ENCODE measurements around the gene RFXAP. TPM values are rescaled to one million over a fixed set of nuclear protein-coding genes. Genes with fewer than 3 reads are reported as not detected.
"Not testable (repeated sequence)": the region's sequence is repeated elsewhere in the genome, so short reads cannot be mapped to it uniquely, and the experiment has no call there.

Gene RFXAP
- total and polyA plus RNA-seq, 2 donors (not counting 3 experiments of a cell fraction or from before 2014, with no cell fraction given) = 3.0 to 7.2 TPM

DNA sequence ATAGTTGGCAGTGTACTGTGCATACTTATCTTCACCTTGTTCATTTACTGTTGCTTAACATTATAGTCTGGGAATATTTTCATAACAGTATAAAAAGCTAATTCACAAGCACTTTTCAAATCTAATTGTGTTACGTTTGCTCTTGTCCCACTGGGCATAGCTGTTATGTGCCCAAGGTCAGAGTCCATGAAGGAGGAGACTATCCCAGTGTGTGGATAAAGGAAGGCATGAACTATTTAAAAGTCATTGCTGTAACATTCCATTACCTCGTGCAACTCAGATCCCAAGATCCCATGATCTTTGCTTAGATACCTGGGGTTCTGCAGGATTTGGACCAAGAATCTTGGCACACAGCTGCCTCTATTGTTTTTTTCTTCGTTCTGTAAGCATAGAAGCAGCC, 35.1 kb upstream of the RFXAP start:
- H3K79me2 ChIP-seq (ENCODE audit: control insufficient read depth, insufficient read depth, low read length) = no peaks in the 10 kb centered on the region
- FAIRE-seq (no peak), DNase-seq (ENCODE audit: low read depth, low spot score) (no peak)
- BruUV-seq (replicated peaks) = no TSS peak
- H3K9me3 ChIP-seq (replicated peaks; ENCODE audit: control insufficient read depth, insufficient read depth, low read length) = no peaks in the 10 kb centered on the region
- H3K36me3 ChIP-seq (ENCODE audit: control insufficient read depth in 2 of 2, extremely low read depth in 1 of 2, insufficient read depth in 2 of 2, low read length in 2 of 2) = no peaks in the 10 kb centered on the region
- TF ChIP-seq POLR2A (IDR thresholded peaks at IDR 0.05; ENCODE audit: low read depth, low read length) = no peak
- TF ChIP-seq GATA2 (IDR thresholded peaks at IDR 0.05; ENCODE audit: insufficient read depth, insufficient read length, low read depth, low read length) = no peak
- no peak for TF ChIP-seq CTCF (IDR thresholded peaks at IDR 0.05; ENCODE audit: extremely low read depth in 1 of 2, insufficient read depth in 1 of 2, low read depth in 1 of 2, low read length in 2 of 2)
- no peak for TF ChIP-seq FOS (IDR thresholded peaks at IDR 0.05; ENCODE audit: borderline replicate concordance, insufficient read depth, low read length)
- TF ChIP-seq JUN (IDR thresholded peaks at IDR 0.05; ENCODE audit: borderline replicate concordance, insufficient read depth, insufficient read length, low read depth) = no peak
- TF ChIP-seq, protein P1, sequence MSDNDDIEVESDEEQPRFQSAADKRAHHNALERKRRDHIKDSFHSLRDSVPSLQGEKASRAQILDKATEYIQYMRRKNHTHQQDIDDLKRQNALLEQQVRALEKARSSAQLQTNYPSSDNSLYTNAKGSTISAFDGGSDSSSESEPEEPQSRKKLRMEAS (IDR thresholded peaks at IDR 0.05; ENCODE audit: insufficient read depth, insufficient read length) = no peak
- TF ChIP-seq MYC (IDR thresholded peaks at IDR 0.05; ENCODE audit: low read depth, low read length) = no peak
- no peak for TF ChIP-seq POLR2AphosphoS5 (IDR thresholded peaks at IDR 0.05; ENCODE audit: insufficient read depth, low read depth, low read length)
- no peak for TF ChIP-seq EZH2 (IDR thresholded peaks at IDR 0.05; ENCODE audit: borderline replicate concordance, low read depth, low read length, severe bottlenecking)
- dilution Hi-C loops (cut with MboI; ENCODE audit: extremely low pct_ligation_motif_present, low sequenced_read_pairs) = no loop called here
- H3K27ac ChIP-seq (ENCODE audit: insufficient read depth, low read depth, low read length) = no peak overlapping the region
- H3K27me3 ChIP-seq (ENCODE audit: control insufficient read depth in 2 of 2, insufficient read depth in 2 of 2, low read length in 2 of 2) = peaks cover 3 to 6% of the 10 kb centered on the region in 2 experiments
- H2AFZ ChIP-seq (ENCODE audit: low read depth, low read length) = no peak overlapping the region
- H3K4me1 ChIP-seq (ENCODE audit: control insufficient read depth, extremely low read depth, insufficient read depth, low read length) = no peaks in the 10 kb centered on the region
- H3K4me3 ChIP-seq (replicated peaks in 1 of 3; ENCODE audit: insufficient read depth in 1 of 3, low read depth in 1 of 3, low read length in 3 of 3) = no peak overlapping the region
- ChIA-PET CTCF (no interaction called here), POLR2A (no interaction called here)
- no peak overlapping the region for H3K9ac ChIP-seq (replicated peaks; ENCODE audit: extremely low read depth, insufficient read depth, low read length)
- H3K9me1 ChIP-seq (replicated peaks; ENCODE audit: control insufficient read depth, extremely low read depth, insufficient read depth, low read length) = no peaks in the 10 kb centered on the region
- H4K20me1 ChIP-seq (replicated peaks; ENCODE audit: control insufficient read depth, extremely low read depth, insufficient read depth, low read length) = no peaks in the 10 kb centered on the region
- intact Hi-C loops (cut with micrococcal nuclease) = no loop called here
- H3K4me2 ChIP-seq (ENCODE audit: insufficient read depth, low read length) = no peak overlapping the region

DNA sequence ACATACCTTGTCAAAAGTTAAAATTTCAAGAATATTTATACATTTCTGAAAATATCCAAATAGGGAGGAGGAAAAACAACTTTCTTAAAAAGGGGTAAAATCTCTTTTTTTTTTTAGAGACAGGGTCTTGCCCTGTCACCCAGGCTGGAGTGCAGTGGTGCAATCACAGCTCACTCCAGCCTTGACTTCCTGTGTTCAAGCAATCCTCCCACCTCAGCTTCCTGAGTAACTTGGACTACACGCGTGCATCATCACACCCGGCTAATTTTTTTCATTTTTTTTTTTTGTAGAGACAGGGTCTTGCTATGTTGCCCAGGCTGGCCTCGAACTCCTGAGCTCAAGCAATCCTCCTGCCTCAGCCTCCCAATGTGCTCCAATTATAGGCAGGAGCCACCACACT, 32.8 kb upstream of the RFXAP start:
- CTCF ChIA-PET = interaction anchor here (1.0 to 2.1 kb wide), 2 partner anchors 12 to 19 kb away, joined by 3 to 4 read pairs; no protein-coding TSS in a partner anchor
- H3K27me3 ChIP-seq (ENCODE audit: control insufficient read depth in 2 of 2, insufficient read depth in 2 of 2, low read length in 2 of 2); H3K9ac ChIP-seq (replicated peaks; ENCODE audit: extremely low read depth, insufficient read depth, low read length); DNase-seq (ENCODE audit: low read depth, low spot score); H3K4me3 ChIP-seq (replicated peaks in 1 of 3; ENCODE audit: insufficient read depth in 1 of 3, low read depth in 1 of 3, low read length in 3 of 3); POLR2A ChIA-PET; H3K36me3 ChIP-seq (ENCODE audit: control insufficient read depth in 2 of 2, extremely low read depth in 1 of 2, insufficient read depth in 2 of 2, low read length in 2 of 2); H4K20me1 ChIP-seq (replicated peaks; ENCODE audit: control insufficient read depth, extremely low read depth, insufficient read depth, low read length); H3K4me2 ChIP-seq (ENCODE audit: insufficient read depth, low read length); H3K27ac ChIP-seq (ENCODE audit: insufficient read depth, low read depth, low read length); FAIRE-seq; dilution Hi-C loops (cut with MboI; ENCODE audit: extremely low pct_ligation_motif_present, low sequenced_read_pairs); intact Hi-C loops (cut with micrococcal nuclease); BruUV-seq (replicated peaks); H3K79me2 ChIP-seq (ENCODE audit: control insufficient read depth, insufficient read depth, low read length); H3K4me1 ChIP-seq (ENCODE audit: control insufficient read depth, extremely low read depth, insufficient read depth, low read length); H2AFZ ChIP-seq (ENCODE audit: low read depth, low read length); H3K9me1 ChIP-seq (replicated peaks; ENCODE audit: control insufficient read depth, extremely low read depth, insufficient read depth, low read length); H3K9me3 ChIP-seq (replicated peaks; ENCODE audit: control insufficient read depth, insufficient read depth, low read length): not testable (repeated sequence)
